ENCODE measurements around the gene NUAK2. TPM values are rescaled to one million over a fixed set of nuclear protein-coding genes. Genes with fewer than 3 reads are reported as not detected.

NUAK2 gene
- total and polyA plus RNA-seq, 2 of the 8 experiments (the other 6 are each of a cell fraction or from before 2014, with no cell fraction given) = 9.4 to 12.9 TPM

- 56% methylated on average over 19 of the region's 20 CpGs; no CpG with 5 or more reads in 1 of the 2 experiments for WGBS, 2 experiments (ENCODE audit: extremely low coverage in 1 of 2, insufficient coverage in 1 of 2, insufficient read length in 1 of 2, insufficient replicate concordance in 2 of 2, low coverage in 1 of 2, low lambda C conversion rate in 2 of 2, missing lambda C conversion rate in 1 of 2)
- Histone ChIP-seq H3K79me2 (ENCODE audit: control insufficient read depth in 1 of 2, insufficient read depth in 2 of 2, low read length in 2 of 2) (no peaks in the 10 kb centered on the region), H3K27me3 (replicated peaks in 1 of 4; ENCODE audit: control insufficient read depth in 3 of 4, extremely low read depth in 1 of 4, insufficient read depth in 3 of 4, low read length in 3 of 4) (no peaks in the 10 kb centered on the region), H2BK20ac (ENCODE audit: low read length) (peak within 1 kb of the TSS; percentile 89; the same call in 1 of the 2 replicates), H3K27ac (ENCODE audit: low read depth, low read length) (no peak within 1 kb of the TSS), H4K5ac (ENCODE audit: insufficient read length, low read depth, low read length) (no peak within 1 kb of the TSS), H2BK15ac (ENCODE audit: low read length) (0 out of 2 replicates have a peak within 1 kb of the TSS, but pooled peaks have one; percentile 49), H4K91ac (replicated peaks; ENCODE audit: insufficient read length, low read length) (peak within 1 kb of the TSS; percentile 57), H3K79me1 (ENCODE audit: low read depth, low read length) (no peaks in the 10 kb centered on the region), H2BK12ac (ENCODE audit: low read depth, low read length) (peak within 1 kb of the TSS; percentile 53; the same call in 1 of the 2 replicates), H3K56ac (replicated peaks; ENCODE audit: insufficient read length, low read depth, low read length) (no peak within 1 kb of the TSS), H3K4me1 (replicated peaks in 1 of 4; ENCODE audit: control insufficient read depth in 3 of 4, insufficient read depth in 4 of 4, low read length in 3 of 4) (peaks cover 6 to 32% (median 19%) of the 10 kb centered on the region in 4 experiments), H4K8ac (ENCODE audit: extremely low read depth, insufficient read depth, low read length) (peak within 1 kb of the TSS; percentile 83; the same call in 1 of the 2 replicates), H3K23me2 (ENCODE audit: low read depth, low read length) (no peaks in the 10 kb centered on the region), H3K9me3 (ENCODE audit: insufficient read depth in 2 of 2, low read depth in 1 of 2, low read length in 1 of 2) (no peaks in the 10 kb centered on the region), H2BK120ac (replicated peaks; ENCODE audit: low read depth, low read length) (peak within 1 kb of the TSS; percentile 73), H2AK5ac (ENCODE audit: low read depth, low read length) (0 out of 2 replicates have a peak within 1 kb of the TSS, but pooled peaks have one; percentile 14), H3K14ac (ENCODE audit: insufficient read length) (no peak within 1 kb of the TSS), H4K20me1 (replicated peaks in 1 of 2; ENCODE audit: control insufficient read depth in 1 of 2, insufficient read depth in 2 of 2, low read length in 2 of 2) (no peaks in the 10 kb centered on the region), H3K23ac (ENCODE audit: insufficient read length) (no peak within 1 kb of the TSS), H3K4me3 (ENCODE audit: extremely low read depth in 1 of 4, insufficient read depth in 2 of 4, low read depth in 3 of 4, low read length in 4 of 4) (peak within 1 kb of the TSS in 1 of 4 experiments; percentile 1; a peak in 1 of 8 replicates), H3K36me3 (ENCODE audit: control insufficient read depth in 2 of 4, insufficient read depth in 4 of 4, low read length in 3 of 4) (no peaks in the 10 kb centered on the region), H2AFZ (ENCODE audit: low read length) (peak within 1 kb of the TSS; percentile 61; the same call in 1 of the 2 replicates), H3K4ac (replicated peaks; ENCODE audit: insufficient read length, low read depth, low read length) (no peak within 1 kb of the TSS), H3K9ac (replicated peaks in 1 of 4; ENCODE audit: extremely low read depth in 1 of 4, low read depth in 3 of 4, low read length in 3 of 4) (no peak within 1 kb of the TSS; a peak in 1 of 7 replicates), H3K18ac (ENCODE audit: extremely low read depth, low read length) (peak within 1 kb of the TSS; percentile 53), H3K4me2 (ENCODE audit: insufficient read depth in 1 of 2, low read depth in 2 of 2, low read length in 2 of 2) (peak within 1 kb of the TSS; percentile 31 to 48), H2BK5ac (ENCODE audit: low read depth, low read length) (peak within 1 kb of the TSS; percentile 62; the same call in 1 of the 2 replicates)
- TF ChIP-seq TCF12 (IDR thresholded peaks at IDR 0.05; ENCODE audit: low read depth, low read length) (no peak), POU5F1 (IDR thresholded peaks at IDR 0.05; ENCODE audit: low read depth, low read length) (no peak), SP2 (IDR thresholded peaks at IDR 0.05; ENCODE audit: low read length) (no peak), RAD21 (IDR thresholded peaks at IDR 0.05 in 1 of 2, conservative IDR thresholded peaks at IDR 0.05 in 1 of 2; ENCODE audit: low read depth in 2 of 2, low read length in 2 of 2) (no peak), ZNF274 (IDR thresholded peaks at IDR 0.05; ENCODE audit: borderline replicate concordance, extremely low read depth, low read length) (no peak), EGR1 (IDR thresholded peaks at IDR 0.05; ENCODE audit: borderline replicate concordance, low read depth, low read length) (peak; percentile 42; the same call in 1 of the 2 replicates), TAF1 (IDR thresholded peaks at IDR 0.05; ENCODE audit: low read depth, low read length) (no peak), ASH2L (IDR thresholded peaks at IDR 0.05; ENCODE audit: low read length) (peak; percentile 29), GTF2F1 (IDR thresholded peaks at IDR 0.05; ENCODE audit: borderline replicate concordance, low read depth, low read length) (no peak), SAP30 (IDR thresholded peaks at IDR 0.05; ENCODE audit: insufficient read depth, insufficient replicate concordance, low read length) (no peak)
- FAIRE-seq = no peak
- CTCF ChIA-PET (ENCODE audit: partially characterized antibody) = interaction anchor here (1.0 to 67.1 kb wide), 12 partner anchors 16 to 235 kb away, joined by 3 to 2424 read pairs (median 4); partner anchors contain the start of gene RBBP5
- no peak for DNase-seq (ENCODE audit: low read depth in 1 of 2, low spot score in 2 of 2)
- POLR2A ChIA-PET (ENCODE audit: partially characterized antibody) = no interaction called here
These were observed 35.0 kb upstream of the NUAK2 start, which contains the start of gene KLHDC8A for GRCh38 chr1:205356440-205357139. Gene KLHDC8A, minus strand, starts transcription at chr1:205356922. Its CDS starts 13,318 bp downstream, at chr1:205343604.
